ENCODE measurements around the gene MRTFA. TPM values are rescaled to one million over a fixed set of nuclear protein-coding genes. Genes with fewer than 3 reads are reported as not detected.
"Not testable (repeated sequence)": the region's sequence is repeated elsewhere in the genome, so short reads cannot be mapped to it uniquely, and the experiment has no call there.

MRTFA gene
- total and polyA plus RNA-seq, 4 donors: 7.5 to 22.0 (median 9.6) TPM

DNA sequence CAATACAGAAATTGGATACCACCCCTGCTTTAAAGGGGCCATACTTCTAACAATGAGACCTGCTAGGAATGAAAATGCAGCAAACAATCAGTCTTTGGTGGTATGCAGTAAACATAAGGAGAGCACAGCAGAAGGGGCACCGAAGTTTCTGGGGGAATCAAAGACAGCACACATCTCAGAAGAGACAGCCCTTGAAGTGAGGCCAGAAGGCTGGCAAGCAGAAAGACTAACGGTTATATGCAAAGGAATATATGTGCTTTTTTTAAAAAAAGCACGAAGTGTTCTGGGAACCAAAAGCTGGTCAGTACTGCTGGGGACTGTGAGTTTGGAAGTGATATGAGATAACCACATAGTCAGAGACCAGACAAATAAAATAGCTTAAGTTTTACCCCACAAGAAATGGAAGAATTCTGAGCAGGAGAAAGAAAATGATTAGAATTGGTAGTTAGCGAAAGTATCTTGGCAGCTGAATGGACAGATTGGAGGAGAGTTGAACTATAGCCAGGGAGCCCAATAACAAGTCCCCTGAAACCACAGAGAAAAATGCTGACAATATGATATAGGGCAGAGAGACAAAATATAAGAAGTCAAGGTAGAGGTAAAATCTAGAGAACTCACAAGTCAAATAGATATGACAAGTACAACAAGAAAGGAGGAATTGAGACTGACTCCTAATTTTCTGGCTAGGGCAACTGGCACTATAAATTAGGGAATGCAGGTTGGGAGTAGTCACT lies 125.7 kb downstream of the MRTFA start:
- Histone ChIP-seq H3K4me3 (ENCODE audit: low read depth in 1 of 3, low read length in 3 of 3) (no peak overlapping the region), H3K27me3 (ENCODE audit: control insufficient read depth in 4 of 4, insufficient read depth in 4 of 4, low read length in 3 of 4) (no peaks in the 10 kb centered on the region), H3K9ac (ENCODE audit: low read depth in 1 of 2, low read length in 2 of 2) (no peak overlapping the region), H3K4me1 (ENCODE audit: control insufficient read depth in 4 of 4, insufficient read depth in 4 of 4, low read length in 3 of 4) (peaks cover 6 to 29% (median 24%) of the 10 kb centered on the region in 4 donors), H3K9me3 (ENCODE audit: control insufficient read depth in 4 of 4, low read length in 3 of 4) (no peaks in the 10 kb centered on the region), H3K36me3 (ENCODE audit: control insufficient read depth in 4 of 4, insufficient read depth in 3 of 4, low read depth in 1 of 4, low read length in 3 of 4) (no peaks in the 10 kb centered on the region), H3K27ac (ENCODE audit: low read depth in 1 of 2, low read length in 2 of 2) (peak overlapping the region in 1 of 2 donors; percentile 83)
- TF ChIP-seq TAF1 (conservative IDR thresholded peaks at IDR 0.05) (peak; percentile 17), SP1 (IDR thresholded peaks at IDR 0.05) (no peak)
- WGBS: 77% methylated on average over 4 of the region's 4 CpGs
- no peak for DNase-seq (ENCODE audit: low spot score)

DNA sequence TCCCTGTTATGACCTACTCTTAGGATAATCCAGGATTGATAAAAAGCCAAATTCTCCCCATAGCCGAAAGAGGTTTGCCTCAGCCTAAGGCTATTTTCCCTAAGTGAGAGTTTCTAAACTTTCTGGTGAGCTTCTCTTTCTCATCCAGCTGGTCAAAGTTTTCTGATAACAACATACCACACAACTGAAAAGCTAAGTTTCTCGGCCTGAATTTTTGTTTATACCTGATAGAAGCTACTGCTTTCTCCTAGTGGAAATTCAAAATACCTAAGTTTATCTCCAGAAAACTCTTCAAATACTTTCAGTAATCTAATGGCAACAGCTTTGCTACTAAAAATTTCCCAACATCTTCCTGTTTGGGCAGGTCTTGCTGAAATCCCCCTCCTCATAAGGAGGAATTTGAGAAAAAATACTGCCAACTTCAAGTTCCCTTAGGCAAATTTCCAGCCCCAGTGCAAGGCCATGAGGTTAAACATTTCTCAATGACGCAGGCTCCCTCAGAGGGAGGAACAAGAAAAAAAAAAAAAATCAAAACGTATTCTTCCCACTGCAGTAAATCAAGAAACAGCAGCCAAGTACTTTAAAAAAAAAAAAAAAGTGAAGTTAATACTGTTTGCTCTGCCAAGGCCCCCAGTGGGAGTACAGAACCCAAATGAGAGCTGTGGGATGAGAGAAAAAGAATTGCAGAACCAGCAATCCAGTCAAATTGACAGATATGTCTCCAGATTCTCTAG lies 127.0 kb downstream of the MRTFA start:
- no peak for TF ChIP-seq TAF1 (conservative IDR thresholded peaks at IDR 0.05)
- TF ChIP-seq GABPA (IDR thresholded peaks at IDR 0.05 in 1 of 2, conservative IDR thresholded peaks at IDR 0.05 in 1 of 2): peak in 1 of 2 donors; percentile 13
- TF ChIP-seq JUND (IDR thresholded peaks at IDR 0.05): peak in 1 of 2 donors; percentile 15
- TF ChIP-seq, protein P1, sequence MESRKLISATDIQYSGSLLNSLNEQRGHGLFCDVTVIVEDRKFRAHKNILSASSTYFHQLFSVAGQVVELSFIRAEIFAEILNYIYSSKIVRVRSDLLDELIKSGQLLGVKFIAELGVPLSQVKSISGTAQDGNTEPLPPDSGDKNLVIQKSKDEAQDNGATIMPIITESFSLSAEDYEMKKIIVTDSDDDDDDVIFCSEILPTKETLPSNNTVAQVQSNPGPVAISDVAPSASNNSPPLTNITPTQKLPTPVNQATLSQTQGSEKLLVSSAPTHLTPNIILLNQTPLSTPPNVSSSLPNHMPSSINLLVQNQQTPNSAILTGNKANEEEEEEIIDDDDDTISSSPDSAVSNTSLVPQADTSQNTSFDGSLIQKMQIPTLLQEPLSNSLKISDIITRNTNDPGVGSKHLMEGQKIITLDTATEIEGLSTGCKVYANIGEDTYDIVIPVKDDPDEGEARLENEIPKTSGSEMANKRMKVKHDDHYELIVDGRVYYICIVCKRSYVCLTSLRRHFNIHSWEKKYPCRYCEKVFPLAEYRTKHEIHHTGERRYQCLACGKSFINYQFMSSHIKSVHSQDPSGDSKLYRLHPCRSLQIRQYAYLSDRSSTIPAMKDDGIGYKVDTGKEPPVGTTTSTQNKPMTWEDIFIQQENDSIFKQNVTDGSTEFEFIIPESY (IDR thresholded peaks at IDR 0.05): no peak
- TF ChIP-seq RXRA (IDR thresholded peaks at IDR 0.05): peak; percentile 31 to 37
- peak; percentile 83 for TF ChIP-seq NR2F2 (IDR thresholded peaks at IDR 0.05)
- peak; percentile 10 for TF ChIP-seq SP1 (IDR thresholded peaks at IDR 0.05)
- TF ChIP-seq RAD21 (IDR thresholded peaks at IDR 0.05): no peak
- WGBS: 7% methylated on average over 4 of the region's 4 CpGs
- no peaks in the 10 kb centered on the region for H3K9me3 ChIP-seq (ENCODE audit: control insufficient read depth in 4 of 4, low read length in 3 of 4)
- no peak overlapping the region for H3K4me3 ChIP-seq (ENCODE audit: low read depth in 1 of 3, low read length in 3 of 3)
- H3K36me3 ChIP-seq (ENCODE audit: control insufficient read depth in 4 of 4, insufficient read depth in 3 of 4, low read depth in 1 of 4, low read length in 3 of 4): no peaks in the 10 kb centered on the region
- peak overlapping the region in 1 of 2 donors; percentile 86 for H3K9ac ChIP-seq (ENCODE audit: low read depth in 1 of 2, low read length in 2 of 2)
- DNase-seq (ENCODE audit: low spot score): no peak
- H3K4me1 ChIP-seq (ENCODE audit: control insufficient read depth in 4 of 4, insufficient read depth in 4 of 4, low read length in 3 of 4): peaks cover 6 to 29% (median 24%) of the 10 kb centered on the region in 4 donors
- H3K27me3 ChIP-seq (ENCODE audit: control insufficient read depth in 4 of 4, insufficient read depth in 4 of 4, low read length in 3 of 4): no peaks in the 10 kb centered on the region
- H3K27ac ChIP-seq (ENCODE audit: low read depth in 1 of 2, low read length in 2 of 2): peak overlapping the region; percentile 71 to 83

DNA sequence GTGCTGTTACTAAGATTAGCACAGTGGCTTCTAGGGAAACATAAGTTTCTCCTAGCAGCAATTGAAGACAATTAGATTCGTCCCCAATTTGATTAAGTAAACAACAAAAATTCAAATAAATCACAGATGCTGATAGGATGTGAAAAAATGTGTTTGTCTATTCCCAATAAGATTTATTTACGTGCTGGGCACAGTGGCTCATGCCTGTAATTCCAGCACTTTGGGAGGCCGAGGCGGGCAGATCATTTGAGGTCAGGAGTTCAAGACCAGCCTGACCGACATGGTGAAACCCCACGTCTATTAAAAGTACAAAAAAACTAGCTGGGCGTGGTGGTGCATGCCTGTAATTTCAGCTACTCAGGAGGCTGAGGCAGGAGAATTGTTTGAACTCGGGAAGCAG lies 128.5 kb downstream of the MRTFA start:
- H3K4me3 ChIP-seq (ENCODE audit: low read depth in 1 of 3, low read length in 3 of 3); H3K27ac ChIP-seq (ENCODE audit: low read depth in 1 of 2, low read length in 2 of 2); DNase-seq (ENCODE audit: low spot score); H3K36me3 ChIP-seq (ENCODE audit: control insufficient read depth in 4 of 4, insufficient read depth in 3 of 4, low read depth in 1 of 4, low read length in 3 of 4); H3K9ac ChIP-seq (ENCODE audit: low read depth in 1 of 2, low read length in 2 of 2); H3K27me3 ChIP-seq (ENCODE audit: control insufficient read depth in 4 of 4, insufficient read depth in 4 of 4, low read length in 3 of 4); H3K9me3 ChIP-seq (ENCODE audit: control insufficient read depth in 4 of 4, low read length in 3 of 4): not testable (repeated sequence)
- WGBS: 60% methylated on average over 8 of the region's 8 CpGs
- peaks cover 6 to 29% (median 24%) of the 10 kb centered on the region in 4 donors for H3K4me1 ChIP-seq (ENCODE audit: control insufficient read depth in 4 of 4, insufficient read depth in 4 of 4, low read length in 3 of 4)

DNA sequence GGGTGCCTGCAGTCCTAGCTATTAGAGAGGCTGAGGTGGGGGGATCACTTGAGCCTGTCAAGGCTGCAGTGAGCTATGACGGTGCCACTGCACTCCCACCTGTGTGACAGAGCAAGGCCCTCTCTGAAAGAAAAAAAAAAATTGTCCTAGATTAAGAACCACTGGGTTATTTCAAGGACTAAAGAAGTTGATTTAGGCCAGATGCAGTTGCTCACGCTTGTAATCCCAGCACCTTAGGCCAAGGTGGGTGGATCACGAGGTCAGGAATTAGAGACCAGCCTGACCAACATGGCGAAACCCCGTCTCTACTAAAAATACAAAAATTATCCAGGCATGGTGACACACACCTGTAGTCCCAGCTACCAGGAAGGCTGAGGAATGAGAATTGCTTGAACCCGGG lies 129.0 kb downstream of the MRTFA start:
- TF ChIP-seq, protein P2, sequence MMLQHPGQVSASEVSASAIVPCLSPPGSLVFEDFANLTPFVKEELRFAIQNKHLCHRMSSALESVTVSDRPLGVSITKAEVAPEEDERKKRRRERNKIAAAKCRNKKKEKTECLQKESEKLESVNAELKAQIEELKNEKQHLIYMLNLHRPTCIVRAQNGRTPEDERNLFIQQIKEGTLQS (IDR thresholded peaks at IDR 0.05): no peak
- TF ChIP-seq SP1 (IDR thresholded peaks at IDR 0.05): no peak
- no peak for TF ChIP-seq EGR1 (IDR thresholded peaks at IDR 0.05; ENCODE audit: low read depth in 2 of 2)
- no peak for TF ChIP-seq YY1 (IDR thresholded peaks at IDR 0.05)
- TF ChIP-seq JUND (IDR thresholded peaks at IDR 0.05): no peak
- no peak for TF ChIP-seq RXRA (IDR thresholded peaks at IDR 0.05)
- H3K4me1 ChIP-seq (ENCODE audit: control insufficient read depth in 4 of 4, insufficient read depth in 4 of 4, low read length in 3 of 4): peaks cover 6 to 29% (median 24%) of the 10 kb centered on the region in 4 donors
- H3K9me3 ChIP-seq (ENCODE audit: control insufficient read depth in 4 of 4, low read length in 3 of 4): no peaks in the 10 kb centered on the region
- no peaks in the 10 kb centered on the region for H3K27me3 ChIP-seq (ENCODE audit: control insufficient read depth in 4 of 4, insufficient read depth in 4 of 4, low read length in 3 of 4)
- no peak for DNase-seq (ENCODE audit: low spot score)
- no peak overlapping the region for H3K27ac ChIP-seq (ENCODE audit: low read depth in 1 of 2, low read length in 2 of 2)
- H3K9ac ChIP-seq (ENCODE audit: low read depth in 1 of 2, low read length in 2 of 2): no peak overlapping the region
- WGBS: 97% methylated on average over 6 of the region's 6 CpGs
- no peak overlapping the region for H3K4me3 ChIP-seq (ENCODE audit: low read depth in 1 of 3, low read length in 3 of 3)
- no peaks in the 10 kb centered on the region for H3K36me3 ChIP-seq (ENCODE audit: control insufficient read depth in 4 of 4, insufficient read depth in 3 of 4, low read depth in 1 of 4, low read length in 3 of 4)
